ENCODE data around the gene PDCD6IP. TPM values are rescaled to one million over a fixed set of nuclear protein-coding genes. Genes with fewer than 3 reads are reported as not detected.
A peak's percentile ranks its signal among the peaks of the same experiment; 100 is the strongest.

Gene PDCD6IP
- total and polyA plus RNA-seq, 2 of the 13 experiments (the other 11 are each of a cell fraction or from before 2014, with no cell fraction given), result 62.5 to 85.6 TPM

DNA sequence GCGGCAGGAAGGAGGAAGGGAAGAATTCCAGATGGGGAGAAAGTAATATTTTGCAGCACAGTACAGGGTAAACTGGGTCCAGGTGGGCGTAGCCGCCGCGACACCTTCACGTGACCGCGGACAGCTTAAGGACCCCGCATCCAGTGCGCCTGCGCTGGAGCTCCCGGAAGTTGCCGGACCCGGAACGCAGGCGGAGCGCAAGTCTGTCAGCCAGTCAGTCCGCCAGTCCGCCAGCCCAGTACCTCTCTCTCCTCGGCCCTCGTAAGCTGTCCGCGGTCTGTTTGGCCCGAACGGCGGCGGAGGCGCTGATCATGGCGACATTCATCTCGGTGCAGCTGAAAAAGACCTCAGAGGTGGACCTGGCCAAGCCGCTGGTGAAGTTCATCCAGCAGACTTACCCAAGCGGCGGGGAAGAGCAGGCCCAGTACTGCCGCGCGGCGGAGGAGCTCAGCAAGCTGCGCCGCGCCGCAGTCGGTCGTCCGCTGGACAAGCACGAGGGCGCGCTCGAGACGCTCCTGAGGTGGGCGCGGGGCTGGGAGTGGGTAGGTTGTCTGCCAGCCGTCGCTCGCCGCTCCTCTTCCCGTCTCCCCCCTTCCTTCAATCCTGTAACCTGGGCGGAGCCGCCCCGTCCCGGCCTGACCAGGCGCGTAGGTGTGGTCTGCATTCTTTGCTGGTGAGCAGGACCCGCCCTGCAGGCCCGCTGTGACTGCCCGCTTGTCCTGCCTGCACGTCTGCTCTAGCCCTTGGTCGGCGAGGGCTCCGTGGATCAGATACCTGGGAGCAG is at the start of gene PDCD6IP (continued):
- TF ChIP-seq ZNF253 (CRISPR knock-in tag; IDR thresholded peaks at IDR 0.05; ENCODE audit: borderline replicate concordance) (peak; percentile 81; the same call in 1 of the 2 replicates), PAF1 (CRISPR knock-in tag; IDR thresholded peaks at IDR 0.05) (no peak), ZIK1 (CRISPR knock-in tag; IDR thresholded peaks at IDR 0.05; ENCODE audit: borderline replicate concordance, low read depth) (peak; percentile 79; the same call in 1 of the 2 replicates), HOXA5 (CRISPR knock-in tag; IDR thresholded peaks at IDR 0.05) (peak; percentile 74; the same call in 1 of the 2 replicates), ZFX (CRISPR knock-in tag; IDR thresholded peaks at IDR 0.05; ENCODE audit: low read depth) (peak; percentile 99), SOX6 (IDR thresholded peaks at IDR 0.05) (no peak), SOX6 (CRISPR knock-in tag; IDR thresholded peaks at IDR 0.05) (peak; percentile 51; the same call in 1 of the 2 replicates), NCOR1 (IDR thresholded peaks at IDR 0.05; ENCODE audit: borderline replicate concordance, low read length) (peak; percentile 26; the same call in 1 of the 2 replicates), HNRNPUL1 (IDR thresholded peaks at IDR 0.05; ENCODE audit: low read depth, low read length) (no peak), ZNF33B (CRISPR knock-in tag; IDR thresholded peaks at IDR 0.05) (0 out of 2 replicates have a peak, but pooled peaks have one; percentile 34), ZNF143 (CRISPR knock-in tag; IDR thresholded peaks at IDR 0.05) (peak; percentile 63; the same call in 1 of the 2 replicates), CBX2 (IDR thresholded peaks at IDR 0.05; ENCODE audit: low read depth, low read length) (no peak), CBX2 (CRISPR knock-in tag; IDR thresholded peaks at IDR 0.05; ENCODE audit: low read depth) (no peak), ZNF816 (CRISPR knock-in tag; IDR thresholded peaks at IDR 0.05; ENCODE audit: borderline replicate concordance) (0 out of 2 replicates have a peak, but pooled peaks have one; percentile 31), ZNF781 (CRISPR knock-in tag; IDR thresholded peaks at IDR 0.05; ENCODE audit: borderline replicate concordance, not compliant biosample characterization) (peak; percentile 90), ZMAT3 (CRISPR knock-in tag; conservative IDR thresholded peaks at IDR 0.05) (peak; percentile 89), SOX13 (IDR thresholded peaks at IDR 0.05) (no peak), SOX13 (CRISPR knock-in tag; conservative IDR thresholded peaks at IDR 0.05 in 1 of 2, IDR thresholded peaks at IDR 0.05 in 1 of 2) (peak in 1 of 2 experiments; percentile 30; a peak in 1 of 4 replicates)
- TF ChIP-seq, protein P1, sequence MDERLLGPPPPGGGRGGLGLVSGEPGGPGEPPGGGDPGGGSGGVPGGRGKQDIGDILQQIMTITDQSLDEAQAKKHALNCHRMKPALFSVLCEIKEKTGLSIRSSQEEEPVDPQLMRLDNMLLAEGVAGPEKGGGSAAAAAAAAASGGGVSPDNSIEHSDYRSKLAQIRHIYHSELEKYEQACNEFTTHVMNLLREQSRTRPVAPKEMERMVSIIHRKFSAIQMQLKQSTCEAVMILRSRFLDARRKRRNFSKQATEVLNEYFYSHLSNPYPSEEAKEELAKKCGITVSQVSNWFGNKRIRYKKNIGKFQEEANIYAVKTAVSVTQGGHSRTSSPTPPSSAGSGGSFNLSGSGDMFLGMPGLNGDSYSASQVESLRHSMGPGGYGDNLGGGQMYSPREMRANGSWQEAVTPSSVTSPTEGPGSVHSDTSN (CRISPR knock-in tag; IDR thresholded peaks at IDR 0.05), result no peak
- TF ChIP-seq, protein P2, sequence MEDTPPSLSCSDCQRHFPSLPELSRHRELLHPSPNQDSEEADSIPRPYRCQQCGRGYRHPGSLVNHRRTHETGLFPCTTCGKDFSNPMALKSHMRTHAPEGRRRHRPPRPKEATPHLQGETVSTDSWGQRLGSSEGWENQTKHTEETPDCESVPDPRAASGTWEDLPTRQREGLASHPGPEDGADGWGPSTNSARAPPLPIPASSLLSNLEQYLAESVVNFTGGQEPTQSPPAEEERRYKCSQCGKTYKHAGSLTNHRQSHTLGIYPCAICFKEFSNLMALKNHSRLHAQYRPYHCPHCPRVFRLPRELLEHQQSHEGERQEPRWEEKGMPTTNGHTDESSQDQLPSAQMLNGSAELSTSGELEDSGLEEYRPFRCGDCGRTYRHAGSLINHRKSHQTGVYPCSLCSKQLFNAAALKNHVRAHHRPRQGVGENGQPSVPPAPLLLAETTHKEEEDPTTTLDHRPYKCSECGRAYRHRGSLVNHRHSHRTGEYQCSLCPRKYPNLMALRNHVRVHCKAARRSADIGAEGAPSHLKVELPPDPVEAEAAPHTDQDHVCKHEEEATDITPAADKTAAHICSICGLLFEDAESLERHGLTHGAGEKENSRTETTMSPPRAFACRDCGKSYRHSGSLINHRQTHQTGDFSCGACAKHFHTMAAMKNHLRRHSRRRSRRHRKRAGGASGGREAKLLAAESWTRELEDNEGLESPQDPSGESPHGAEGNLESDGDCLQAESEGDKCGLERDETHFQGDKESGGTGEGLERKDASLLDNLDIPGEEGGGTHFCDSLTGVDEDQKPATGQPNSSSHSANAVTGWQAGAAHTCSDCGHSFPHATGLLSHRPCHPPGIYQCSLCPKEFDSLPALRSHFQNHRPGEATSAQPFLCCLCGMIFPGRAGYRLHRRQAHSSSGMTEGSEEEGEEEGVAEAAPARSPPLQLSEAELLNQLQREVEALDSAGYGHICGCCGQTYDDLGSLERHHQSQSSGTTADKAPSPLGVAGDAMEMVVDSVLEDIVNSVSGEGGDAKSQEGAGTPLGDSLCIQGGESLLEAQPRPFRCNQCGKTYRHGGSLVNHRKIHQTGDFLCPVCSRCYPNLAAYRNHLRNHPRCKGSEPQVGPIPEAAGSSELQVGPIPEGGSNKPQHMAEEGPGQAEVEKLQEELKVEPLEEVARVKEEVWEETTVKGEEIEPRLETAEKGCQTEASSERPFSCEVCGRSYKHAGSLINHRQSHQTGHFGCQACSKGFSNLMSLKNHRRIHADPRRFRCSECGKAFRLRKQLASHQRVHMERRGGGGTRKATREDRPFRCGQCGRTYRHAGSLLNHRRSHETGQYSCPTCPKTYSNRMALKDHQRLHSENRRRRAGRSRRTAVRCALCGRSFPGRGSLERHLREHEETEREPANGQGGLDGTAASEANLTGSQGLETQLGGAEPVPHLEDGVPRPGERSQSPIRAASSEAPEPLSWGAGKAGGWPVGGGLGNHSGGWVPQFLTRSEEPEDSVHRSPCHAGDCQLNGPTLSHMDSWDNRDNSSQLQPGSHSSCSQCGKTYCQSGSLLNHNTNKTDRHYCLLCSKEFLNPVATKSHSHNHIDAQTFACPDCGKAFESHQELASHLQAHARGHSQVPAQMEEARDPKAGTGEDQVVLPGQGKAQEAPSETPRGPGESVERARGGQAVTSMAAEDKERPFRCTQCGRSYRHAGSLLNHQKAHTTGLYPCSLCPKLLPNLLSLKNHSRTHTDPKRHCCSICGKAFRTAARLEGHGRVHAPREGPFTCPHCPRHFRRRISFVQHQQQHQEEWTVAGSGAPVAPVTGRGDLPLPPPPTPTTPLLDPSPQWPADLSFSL (CRISPR knock-in tag; IDR thresholded peaks at IDR 0.05), result 0 out of 2 replicates have a peak, but pooled peaks have one; percentile 24
- TF ChIP-seq, protein P3, sequence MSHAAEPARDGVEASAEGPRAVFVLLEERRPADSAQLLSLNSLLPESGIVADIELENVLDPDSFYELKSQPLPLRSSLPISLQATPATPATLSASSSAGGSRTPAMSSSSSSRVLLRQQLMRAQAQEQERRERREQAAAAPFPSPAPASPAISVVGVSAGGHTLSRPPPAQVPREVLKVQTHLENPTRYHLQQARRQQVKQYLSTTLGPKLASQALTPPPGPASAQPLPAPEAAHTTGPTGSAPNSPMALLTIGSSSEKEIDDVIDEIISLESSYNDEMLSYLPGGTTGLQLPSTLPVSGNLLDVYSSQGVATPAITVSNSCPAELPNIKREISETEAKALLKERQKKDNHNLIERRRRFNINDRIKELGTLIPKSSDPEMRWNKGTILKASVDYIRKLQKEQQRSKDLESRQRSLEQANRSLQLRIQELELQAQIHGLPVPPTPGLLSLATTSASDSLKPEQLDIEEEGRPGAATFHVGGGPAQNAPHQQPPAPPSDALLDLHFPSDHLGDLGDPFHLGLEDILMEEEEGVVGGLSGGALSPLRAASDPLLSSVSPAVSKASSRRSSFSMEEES (CRISPR knock-in tag; IDR thresholded peaks at IDR 0.05), result peak; percentile 87
